GM12878 (cell line): Measurements from ENCODE around the gene PIGM. TPM values are rescaled to one million over a fixed set of nuclear protein-coding genes. Genes with fewer than 3 reads are reported as not detected.
A peak's percentile ranks its signal among the peaks of the same experiment; 100 is the strongest.

Experiments used
- ATAC-seq: fragments of 200-7000 bp; cut with Tn5 transposase; 3 replicates; pipeline ENCODE4 v1.9.1; 2020; ENCODE audit warnings: mild to moderate bottlenecking, moderate library complexity
- BruUV-seq: library from RNA; stranded (reverse); fragments of 400-500 nt; replicated peaks from 2 replicates; lab custom pipeline; 2021; lab: Mats Ljungman, UMichigan
- CTCF ChIA-PET: fragments of 300-600 bp; sonication (Branson Sonifier 250); formaldehyde crosslinking; extraction: SDS; loops from one replicate; lab custom pipeline; 2021; ENCODE audit warnings: inconsistent platforms; lab: Yijun Ruan, JAX
- POLR2A ChIA-PET: fragments of 350-600 bp; formaldehyde crosslinking; extraction: SDS; loops from one replicate; lab custom pipeline; 2021; ENCODE audit warnings: inconsistent platforms; lab: Charles Lee
- RAD21 ChIA-PET: fragments of 300-600 bp; sonication (Branson Sonifier 250); formaldehyde crosslinking; loops from one replicate; lab custom pipeline; 2023; ENCODE audit warnings: antibody characterized with exemption; ENCODE audit not compliant: unreplicated experiment; lab: Charles Lee
- SMC1A ChIA-PET: fragments of 300-600 bp; sonication (Branson Sonifier 250); formaldehyde crosslinking; loops from one replicate; lab custom pipeline; 2023; ENCODE audit not compliant: unreplicated experiment, uncharacterized antibody; lab: Charles Lee
- DNase-seq: peaks from one replicate; pipeline ENCODE4 v3.0.0-alpha.2; 2011; ENCODE audit warnings: low read depth, low spot score
- FAIRE-seq: peaks from 3 replicates; lab custom pipeline; 2011; peaks lifted over from hg19 to GRCh38; lab: Jason Lieb, UNC
- H2AFZ ChIP-seq: 2 replicates; pipeline ENCODE4 v1.6.0; 2011; ENCODE audit warnings: low read depth, low read length, control low read depth; ENCODE audit not compliant: control insufficient read depth
- H3K27ac ChIP-seq: 2 replicates; pipeline ENCODE4 v1.5.1; 2011; ENCODE audit warnings: control low read depth; ENCODE audit not compliant: control insufficient read depth, insufficient read depth
- H3K27me3 ChIP-seq, 2 experiments: replicated peaks in 1 of 2; 2 replicates each; pipeline versions ENCODE4 v1.6.0 to v1.6.1; 2011; ENCODE audit warnings: low read length in 1 of 2; ENCODE audit not compliant: control insufficient read depth in 2 of 2, insufficient read depth in 2 of 2
- H3K36me3 ChIP-seq, 2 experiments: 2 replicates each; pipeline ENCODE4 v1.5.1; 2011; ENCODE audit warnings: low read length in 1 of 2; ENCODE audit not compliant: control insufficient read depth in 2 of 2, insufficient read depth in 2 of 2
- H3K4me1 ChIP-seq: 2 replicates; pipeline ENCODE4 v1.6.1; 2011; ENCODE audit warnings: mild to moderate bottlenecking, low read length, moderate library complexity, mixed read lengths; ENCODE audit not compliant: control insufficient read depth, insufficient read depth
- H3K4me2 ChIP-seq: 2 replicates; pipeline ENCODE4 v1.6.0; 2011; ENCODE audit warnings: control low read depth; ENCODE audit not compliant: control insufficient read depth, insufficient read depth
- H3K4me3 ChIP-seq: fragments of 200-600 bp; sonication (generic); 2 replicates; pipeline ENCODE4 v1.5.1; 2016
- H3K79me2 ChIP-seq: 2 replicates; pipeline ENCODE4 v1.6.0; 2011; ENCODE audit warnings: low read length; ENCODE audit not compliant: control insufficient read depth, insufficient read depth
- H3K9ac ChIP-seq: 2 replicates; pipeline ENCODE4 v1.8.0; 2011; ENCODE audit warnings: low read length, control low read depth, mixed read lengths; ENCODE audit not compliant: control insufficient read depth, insufficient read depth
- H3K9me3 ChIP-seq: replicated peaks from 3 replicates; pipeline ENCODE4 v1.5.1; 2011; ENCODE audit warnings: mild to moderate bottlenecking, low read length; ENCODE audit not compliant: control insufficient read depth, insufficient read depth
- H4K20me1 ChIP-seq: 2 replicates; pipeline ENCODE4 v1.6.0; 2011; ENCODE audit not compliant: control insufficient read depth, insufficient read depth
- SPI1 ChIP-seq: IDR thresholded peaks from 2 replicates; pipeline ENCODE4 v1.6.1; 2011; ENCODE audit warnings: low read depth, mild to moderate bottlenecking, low read length, moderate library complexity, borderline replicate concordance; ENCODE audit not compliant: insufficient read depth
- TCF3 ChIP-seq: IDR thresholded peaks from 2 replicates; pipeline ENCODE4 v1.6.1; 2012; ENCODE audit warnings: low read depth, mild to moderate bottlenecking, low read length, borderline replicate concordance; ENCODE audit not compliant: insufficient read depth
- WGBS: methylation state at CpG from one replicate; pipeline ENCODE4 v1.1.6; 2016; ENCODE audit warnings: low lambda C conversion rate; ENCODE audit not compliant: insufficient replicate concordance, insufficient coverage; ENCODE audit errors: missing lambda C conversion rate; 5-methylcytosine and 5-hydroxymethylcytosine counted together
- in situ Hi-C: fragments of 300-500 bp; cut with MboI; formaldehyde crosslinking; loops from 9 replicates; pipeline ENCODE4 v1.14.3; 2018; ENCODE audit warnings: mixed read lengths
- intact Hi-C: fragments of 100-400 bp; cut with micrococcal nuclease; formaldehyde crosslinking; loops from one replicate; pipeline ENCODE4 v1.14.2; 2022; ENCODE audit not compliant: unreplicated experiment
- polyA plus RNA-seq, 11 experiments: library from polyadenylated mRNA; depleted of rRNA in 4 of 11; unstranded in 6 of 11; stranded (reverse) in 5 of 11; fragments of >200 nt; fragmentation: Nextera tagmentation in 4 of 11; fragmentation: Illumina TruSeq in 1 of 11; extraction: Ambion mirVana in 4 of 11; extraction: Trizol in 1 of 11; gene quantifications; 1 replicate in 1 of 11; 2 replicates in 10 of 11; pipeline versions ENCODE4 v1.2.1 to v1.2.3, GENCODE V29; 2011 to 2016; ENCODE audit warnings: inconsistent platforms in 2 of 11, missing spikeins in 2 of 11, low read depth in 1 of 11
- total RNA-seq, 4 experiments: library from RNA; depleted of rRNA in 3 of 4; stranded (reverse); fragments of >200 nt in 3 of 4; fragmentation: Illumina TruSeq in 1 of 4; extraction: Trizol in 1 of 4; gene quantifications; 2 replicates each; pipeline versions ENCODE4 v1.2.1 to v1.2.3, GENCODE V29; 2013 to 2021

PIGM gene
- total and polyA plus RNA-seq, 10 of the 15 experiments (the other 5 are each of a cell fraction or from before 2014, with no cell fraction given) = 2.6 to 6.1 (median 4.6) TPM

DNA sequence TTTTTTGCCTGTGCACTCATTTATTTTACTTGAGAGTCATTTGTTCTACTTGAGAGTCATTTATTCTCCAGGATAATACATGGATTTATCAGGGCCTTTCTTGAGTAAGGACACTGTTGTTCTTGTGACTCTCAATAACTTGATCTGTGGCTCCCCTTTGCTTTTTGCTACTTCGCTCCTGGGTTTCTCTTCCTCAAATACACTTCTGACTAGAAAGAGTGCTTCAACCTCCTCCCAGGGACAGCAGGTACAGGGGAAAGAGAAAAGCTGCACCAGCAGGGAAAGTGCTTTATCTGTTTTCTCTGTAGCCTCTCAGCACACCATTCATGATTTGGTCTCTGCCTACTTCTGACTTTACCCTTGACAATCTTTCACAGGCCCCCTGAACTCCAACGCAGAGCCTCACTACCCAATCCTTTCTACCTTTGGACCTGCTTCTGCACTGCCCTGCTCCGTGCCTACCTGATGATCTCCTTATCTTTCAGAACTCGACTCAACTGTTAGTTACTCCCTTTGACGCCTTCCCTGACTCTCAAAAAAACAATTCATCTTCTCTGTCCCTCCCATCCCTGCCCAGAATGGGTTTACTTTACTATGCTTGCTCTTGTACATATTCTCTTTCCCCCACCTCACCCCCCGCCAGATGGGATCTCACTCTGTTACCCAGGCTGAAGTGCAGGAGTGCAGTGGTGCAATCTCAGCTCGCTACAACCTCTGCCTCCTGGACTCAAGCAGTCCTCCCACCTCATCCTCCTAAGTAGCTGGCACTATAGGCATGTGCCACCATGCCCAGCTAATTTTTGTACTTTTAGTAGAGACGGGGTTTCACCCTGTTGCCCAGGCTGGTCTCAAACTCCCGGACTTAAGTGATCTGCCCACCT lies 15.6 kb upstream of the PIGM start:
- FAIRE-seq (no peak), DNase-seq (no peak), ATAC-seq (peak; percentile 77)
- ChIA-PET SMC1A (interaction anchor here (1.3 to 6.5 kb wide), 11 partner anchors 10 to 329 kb away, joined by 3 to 89 read pairs (median 7); partner anchors contain the start of gene KCNJ9), POLR2A (interaction anchor here (0.6 to 2.0 kb wide), 4 partner anchors 16 to 242 kb away, joined by 4 to 9 read pairs (median 6); partner anchors contain the start of gene PIGM), CTCF (interaction anchor here (0.6 to 49.8 kb wide), 21 partner anchors 7 to 1037 kb away, joined by 3 to 1035 read pairs (median 13); partner anchors contain the start of genes IGSF8, KCNJ10, KCNJ9 and PIGM), RAD21 (interaction anchor here (0.9 to 3.0 kb wide), 15 partner anchors 10 to 205 kb away, joined by 3 to 50 read pairs (median 3); partner anchors contain the start of gene KCNJ9)
- no peaks in the 10 kb centered on the region for H3K36me3 ChIP-seq
- in situ Hi-C loops = no loop called here
- H3K4me2 ChIP-seq = peak overlapping the region; percentile 53
- H3K79me2 ChIP-seq = no peaks in the 10 kb centered on the region
- no peaks in the 10 kb centered on the region for H3K9me3 ChIP-seq
- H3K4me3 ChIP-seq = 0 out of 2 replicates have a peak overlapping the region, but pooled peaks have one; percentile 16
- TF ChIP-seq TCF3 = no peak
- peak; percentile 56; the same call in 1 of the 2 replicates for TF ChIP-seq SPI1
- H3K9ac ChIP-seq = no peak overlapping the region
- H3K4me1 ChIP-seq = peaks cover 11% of the 10 kb centered on the region
- H2AFZ ChIP-seq = peak overlapping the region; percentile 79
- H3K27me3 ChIP-seq = peaks cover 1 to 2% of the 10 kb centered on the region in 2 experiments; a peak in 3 of 4 replicates
- H4K20me1 ChIP-seq = no peaks in the 10 kb centered on the region
- BruUV-seq = no TSS peak
- 42% methylated on average over 9 of the region's 9 CpGs for WGBS
- intact Hi-C loops = loop anchor here (2.0 kb wide), 1 partner anchor 37 kb away; no protein-coding TSS in a partner anchor
- H3K27ac ChIP-seq = no peak overlapping the region
